Fibroblast of the aortic adventitia (primary cell): ENCODE results near the gene KCNIP3. TPM values are rescaled to one million over a fixed set of nuclear protein-coding genes. Genes with fewer than 3 reads are reported as not detected.

Experiments used
- DNase-seq: peaks from one replicate; pipeline ENCODE4 v3.0.0-alpha.2; 2010; ENCODE audit warnings: low read depth
- H3K4me3 ChIP-seq: 2 replicates; pipeline ENCODE4 v1.5.1; 2011; ENCODE audit warnings: low read depth, mild to moderate bottlenecking, control low read depth, low read length, moderate library complexity
- total RNA-seq: library from RNA; depleted of rRNA; stranded (reverse); fragments of >200 nt; gene quantifications from 2 replicates; pipeline ENCODE4 v1.2.3, GENCODE V29; 2012; ENCODE audit warnings: low replicate concordance
- TF ChIP-seq, protein P1 (sequence below): IDR thresholded peaks from 2 replicates; pipeline ENCODE4 v1.5.1; 2011; ENCODE audit warnings: mild to moderate bottlenecking, low read length, control low read depth, inconsistent platforms; ENCODE audit not compliant: insufficient read depth

The KCNIP3 gene
- total RNA-seq, 1 donor = 2.9 TPM

DNA sequence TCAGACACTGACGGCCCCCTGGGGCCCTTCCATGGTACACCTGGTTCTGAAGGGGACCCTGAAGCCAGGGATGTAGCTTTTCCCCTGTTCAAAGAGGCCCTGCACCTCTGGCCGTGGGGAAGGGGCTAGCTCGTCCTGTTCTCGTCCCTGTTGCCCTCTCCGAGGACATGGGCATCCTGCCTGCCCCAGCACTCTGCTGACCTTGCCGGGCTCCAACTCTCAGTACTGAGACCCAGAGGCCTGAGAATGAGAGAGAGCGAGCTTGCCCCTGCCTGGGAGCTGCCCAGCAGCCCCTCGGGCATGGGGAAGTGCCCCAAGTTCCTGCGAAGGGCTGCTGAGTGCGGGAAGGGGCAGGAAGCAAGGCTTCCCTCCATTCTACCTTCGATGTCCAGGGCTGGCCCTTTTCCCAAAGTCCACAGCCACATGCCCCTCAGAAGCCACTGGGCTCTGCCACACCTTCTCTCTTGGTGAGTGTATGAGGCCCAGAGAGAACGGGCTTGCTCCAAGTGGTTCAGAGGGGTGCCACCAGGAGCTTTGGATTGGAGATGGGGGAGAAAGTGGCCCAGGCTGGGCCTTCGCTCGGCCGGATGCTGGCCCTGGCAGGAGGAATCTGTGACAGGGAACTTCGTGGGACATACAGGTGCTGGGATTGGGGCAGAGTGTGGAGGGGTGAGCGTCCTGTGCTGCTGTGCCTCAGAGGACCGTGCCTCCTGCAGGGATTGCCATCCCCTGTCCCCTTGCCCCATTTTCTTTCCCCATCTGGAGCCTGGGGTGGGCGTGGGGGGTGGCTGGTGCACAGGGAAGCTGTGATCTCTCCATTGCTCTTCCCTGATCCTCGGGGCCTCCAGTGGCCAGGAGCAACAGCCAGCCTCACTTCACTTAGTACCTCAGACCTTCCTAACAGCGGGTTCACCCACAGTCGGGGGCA is 50.8 kb downstream of the KCNIP3 start:
- TF ChIP-seq, protein P1, sequence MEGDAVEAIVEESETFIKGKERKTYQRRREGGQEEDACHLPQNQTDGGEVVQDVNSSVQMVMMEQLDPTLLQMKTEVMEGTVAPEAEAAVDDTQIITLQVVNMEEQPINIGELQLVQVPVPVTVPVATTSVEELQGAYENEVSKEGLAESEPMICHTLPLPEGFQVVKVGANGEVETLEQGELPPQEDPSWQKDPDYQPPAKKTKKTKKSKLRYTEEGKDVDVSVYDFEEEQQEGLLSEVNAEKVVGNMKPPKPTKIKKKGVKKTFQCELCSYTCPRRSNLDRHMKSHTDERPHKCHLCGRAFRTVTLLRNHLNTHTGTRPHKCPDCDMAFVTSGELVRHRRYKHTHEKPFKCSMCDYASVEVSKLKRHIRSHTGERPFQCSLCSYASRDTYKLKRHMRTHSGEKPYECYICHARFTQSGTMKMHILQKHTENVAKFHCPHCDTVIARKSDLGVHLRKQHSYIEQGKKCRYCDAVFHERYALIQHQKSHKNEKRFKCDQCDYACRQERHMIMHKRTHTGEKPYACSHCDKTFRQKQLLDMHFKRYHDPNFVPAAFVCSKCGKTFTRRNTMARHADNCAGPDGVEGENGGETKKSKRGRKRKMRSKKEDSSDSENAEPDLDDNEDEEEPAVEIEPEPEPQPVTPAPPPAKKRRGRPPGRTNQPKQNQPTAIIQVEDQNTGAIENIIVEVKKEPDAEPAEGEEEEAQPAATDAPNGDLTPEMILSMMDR = no peak
- no peak for DNase-seq
- H3K4me3 ChIP-seq = no peak overlapping the region

DNA sequence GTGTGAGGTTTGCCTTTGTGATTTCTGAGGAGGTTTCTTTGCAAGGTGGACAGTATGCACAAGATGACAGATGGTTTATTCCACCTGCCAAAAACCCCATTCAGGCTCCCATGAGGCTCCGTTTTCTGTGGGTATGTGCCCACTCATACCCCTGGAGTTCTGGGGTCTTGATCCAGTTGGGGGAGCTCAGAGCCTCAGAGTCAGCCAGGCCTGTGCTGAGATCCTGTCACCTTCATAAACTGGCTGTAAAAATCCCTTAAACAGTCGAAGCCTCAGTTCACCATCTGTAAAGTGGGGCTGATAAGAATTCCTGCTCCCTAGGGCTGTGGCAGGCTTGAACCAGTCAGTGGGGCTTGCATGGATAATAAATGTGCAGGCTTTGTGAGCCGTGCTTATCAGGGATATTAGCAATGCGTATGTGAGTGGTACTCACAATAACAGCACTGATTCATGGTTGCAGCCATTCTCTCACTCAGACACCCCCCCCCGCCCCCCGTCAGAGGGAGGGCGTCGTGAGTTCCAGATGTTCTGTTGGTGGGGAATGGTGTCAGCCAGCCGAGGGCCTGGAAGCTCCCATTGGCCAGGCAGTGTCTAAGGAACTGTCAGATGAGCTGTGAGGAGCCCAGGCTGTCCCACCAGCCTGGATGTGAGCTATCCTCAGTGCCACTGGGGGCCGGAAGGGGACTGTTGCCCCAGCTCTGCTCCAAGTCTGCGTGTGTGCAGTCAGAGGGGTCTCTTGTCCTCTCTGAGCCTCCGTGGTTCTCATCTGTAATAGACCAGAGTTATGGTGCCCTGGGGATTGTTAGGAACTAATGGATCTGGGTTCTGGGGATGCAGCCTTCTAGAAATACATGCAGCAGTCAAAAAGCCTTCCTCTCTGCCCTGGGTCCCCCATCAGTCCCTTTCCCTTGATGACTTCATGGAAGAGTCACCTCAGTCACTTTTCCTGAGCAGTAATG is 51.7 kb downstream of the KCNIP3 start:
- DNase-seq = peak; percentile 30
- TF ChIP-seq, protein P1 = no peak
- H3K4me3 ChIP-seq = no peak overlapping the region

DNA sequence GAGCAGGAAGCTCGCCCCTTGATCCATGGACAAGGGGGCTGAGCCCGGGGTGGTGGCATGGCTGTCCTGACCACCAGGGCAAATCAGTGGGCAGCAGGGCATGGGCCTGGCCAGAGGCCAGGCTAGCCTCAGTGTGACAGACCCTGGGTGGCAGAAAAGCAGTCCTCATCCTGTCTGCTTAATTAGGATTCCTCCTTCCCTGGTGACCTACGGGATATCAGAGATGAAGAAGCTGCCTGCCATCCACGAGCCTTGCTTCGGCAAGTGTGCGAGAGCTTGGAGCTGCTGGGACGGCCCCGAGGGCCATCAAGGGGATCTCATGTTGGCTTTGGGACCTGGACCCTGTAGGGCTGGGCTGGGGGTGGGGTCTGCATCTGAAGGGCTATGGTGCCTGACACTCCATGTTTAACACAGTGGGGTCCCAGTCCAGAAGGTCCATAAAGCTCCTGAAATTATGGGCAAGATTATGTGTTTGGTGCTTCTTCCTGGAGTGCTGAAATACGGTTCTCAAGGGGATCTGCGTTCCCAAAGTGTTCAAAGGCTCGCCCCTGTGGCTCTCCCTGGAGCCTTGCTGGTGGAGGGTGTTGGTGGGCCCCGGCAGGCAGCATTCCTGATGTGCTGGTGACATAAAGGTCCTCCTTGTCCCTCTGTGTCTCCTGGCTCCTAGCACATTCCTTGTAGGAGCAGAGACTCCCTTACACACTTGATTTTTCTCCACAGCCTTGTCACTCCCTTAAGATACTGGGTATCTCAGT is 52.6 kb downstream of the KCNIP3 start:
- H3K4me3 ChIP-seq = no peak overlapping the region
- TF ChIP-seq, protein P1 = no peak
- DNase-seq = no peak

DNA sequence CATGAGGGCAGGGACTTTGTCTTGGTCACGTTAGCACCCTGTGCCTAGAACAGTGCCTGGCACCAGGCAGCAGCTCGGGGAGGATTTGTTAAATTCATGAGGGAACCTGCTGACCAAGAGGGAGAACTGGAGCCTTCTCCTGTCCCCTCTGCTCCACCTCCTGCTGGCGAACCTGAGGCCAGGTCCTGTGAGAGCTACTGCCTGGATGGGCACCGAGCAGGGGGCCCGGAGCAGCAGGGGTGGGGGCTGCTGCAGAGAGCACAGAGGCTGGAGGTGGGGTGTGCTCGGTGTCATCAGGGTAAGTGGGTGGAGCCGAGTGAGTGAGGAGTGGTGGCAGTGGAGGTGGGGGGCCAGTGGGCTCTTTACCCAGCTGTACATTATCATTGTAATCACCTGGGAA is 53.2 kb downstream of the KCNIP3 start:
- DNase-seq = no peak
- TF ChIP-seq, protein P1 = no peak
- H3K4me3 ChIP-seq = no peak overlapping the region

DNA sequence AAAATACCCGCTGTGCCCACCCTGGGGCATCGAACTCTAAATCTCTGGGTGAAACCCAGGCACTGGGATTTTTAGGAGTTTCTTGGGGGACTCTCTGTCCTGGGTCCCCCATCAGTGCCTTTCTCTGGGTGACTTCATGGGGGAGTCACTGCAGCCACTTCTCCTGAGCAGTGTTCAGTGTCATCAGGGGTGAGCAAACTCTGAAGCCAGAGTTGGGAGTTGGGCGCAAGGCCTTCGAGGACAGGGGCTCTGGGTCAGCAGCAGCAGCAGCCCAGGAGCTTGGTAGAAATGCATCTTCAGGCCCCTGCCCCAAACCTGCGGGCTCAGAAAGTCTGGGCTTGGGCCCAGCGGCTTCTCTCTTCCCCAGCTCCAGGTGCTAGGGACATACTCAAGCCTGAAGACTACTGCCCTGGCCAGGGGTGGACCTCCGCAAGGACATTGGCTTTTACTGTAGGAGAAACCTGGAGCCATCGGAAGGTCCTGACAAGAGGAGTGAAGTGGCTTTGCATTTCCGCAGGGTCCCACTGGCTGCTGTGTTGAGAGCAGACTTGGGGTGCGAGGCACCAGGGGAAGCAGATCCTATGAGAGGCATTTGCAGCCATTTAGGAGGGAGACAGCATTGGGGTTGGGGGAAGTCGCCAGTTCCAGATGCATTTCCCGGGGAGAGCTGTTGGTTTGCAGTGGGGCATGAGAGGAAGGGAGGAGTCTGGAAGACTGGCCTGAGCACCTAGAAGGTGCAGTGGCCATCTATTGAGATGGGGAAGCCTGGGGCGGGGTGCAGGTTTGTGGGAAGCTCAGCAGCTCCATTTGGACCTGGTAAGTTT is 53.8 kb downstream of the KCNIP3 start:
- DNase-seq = no peak
- TF ChIP-seq, protein P1 = no peak
- H3K4me3 ChIP-seq = no peak overlapping the region

DNA sequence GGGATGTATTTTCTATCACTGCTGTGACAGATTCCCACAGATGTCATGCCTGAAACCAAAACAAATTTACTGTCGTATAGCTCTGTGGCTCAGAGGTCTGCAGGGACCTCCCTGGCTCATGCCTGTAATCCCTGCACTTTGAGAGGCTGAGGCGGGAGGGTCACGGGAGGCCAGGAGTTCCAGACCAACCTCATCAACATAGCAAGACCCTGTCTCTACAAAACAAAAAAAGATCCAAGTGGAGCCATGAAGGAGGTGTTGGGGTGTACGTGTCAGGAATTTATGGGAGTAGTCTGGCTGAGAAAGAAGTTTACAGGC is 54.4 kb downstream of the KCNIP3 start:
- no peak overlapping the region for H3K4me3 ChIP-seq
- TF ChIP-seq, protein P1 = no peak
- DNase-seq = no peak
